ENCODE measurements around the gene PKN1. TPM values are rescaled to one million over a fixed set of nuclear protein-coding genes. Genes with fewer than 3 reads are reported as not detected.
A peak's percentile ranks its signal among the peaks of the same experiment; 100 is the strongest.
"Not testable (repeated sequence)": the region's sequence is repeated elsewhere in the genome, so short reads cannot be mapped to it uniquely, and the experiment has no call there.

PKN1 gene
- 94.8 and 98.6 TPM in 2 replicates for total RNA-seq (2014; rRNA removed; shearing (Covaris generic))

GRCh38 chr19:14432791-14433553, at the start of gene PKN1:
Gene PKN1, plus strand, starts transcription at chr19:14433306. Its CDS starts 216 bp downstream, at chr19:14433522.
- peak; percentile 49 for DNase-seq (ENCODE audit: low spot score)
- in situ Hi-C loops (cut with HindIII; ENCODE audit: low sequenced_read_pairs): no loop called here

GRCh38 chr19:14383661-14384555, 49.2 kb upstream of the PKN1 start:
- DNase-seq (ENCODE audit: low spot score): no peak
- in situ Hi-C loops (cut with HindIII; ENCODE audit: low sequenced_read_pairs): no loop called here

- DNase-seq (ENCODE audit: low spot score): no peak
- in situ Hi-C loops (cut with HindIII; ENCODE audit: low sequenced_read_pairs): no loop called here
Observed at GRCh38 chr19:14385492-14385891, 47.6 kb upstream of the PKN1 start.

GRCh38 chr19:14390548-14390947, 42.6 kb upstream of the PKN1 start:
- in situ Hi-C loops (cut with HindIII; ENCODE audit: low sequenced_read_pairs): no loop called here
- DNase-seq (ENCODE audit: low spot score): no peak

GRCh38 chr19:14391156-14391821, 41.8 kb upstream of the PKN1 start:
- DNase-seq (ENCODE audit: low spot score): no peak
- in situ Hi-C loops (cut with HindIII; ENCODE audit: low sequenced_read_pairs): no loop called here

GRCh38 chr19:14393329-14393728, 39.8 kb upstream of the PKN1 start:
- no peak for DNase-seq (ENCODE audit: low spot score)
- in situ Hi-C loops (cut with HindIII; ENCODE audit: low sequenced_read_pairs): no loop called here

GRCh38 chr19:14394167-14394566, 38.9 kb upstream of the PKN1 start:
- in situ Hi-C loops (cut with HindIII; ENCODE audit: low sequenced_read_pairs): no loop called here

GRCh38 chr19:14395262-14395661, 37.8 kb upstream of the PKN1 start:
- DNase-seq (ENCODE audit: low spot score): no peak
- in situ Hi-C loops (cut with HindIII; ENCODE audit: low sequenced_read_pairs): no loop called here

More at GRCh38 chr19:14394167-14394566, 38.9 kb upstream of the PKN1 start:
- DNase-seq (ENCODE audit: low spot score): no peak

GRCh38 chr19:14395710-14396336, 37.3 kb upstream of the PKN1 start:
- DNase-seq (ENCODE audit: low spot score): no peak
- in situ Hi-C loops (cut with HindIII; ENCODE audit: low sequenced_read_pairs): no loop called here

- DNase-seq (ENCODE audit: low spot score); in situ Hi-C loops (cut with HindIII; ENCODE audit: low sequenced_read_pairs): not testable (repeated sequence)
Observed at GRCh38 chr19:14396730-14397129, 36.4 kb upstream of the PKN1 start.

- in situ Hi-C loops (cut with HindIII; ENCODE audit: low sequenced_read_pairs); DNase-seq (ENCODE audit: low spot score): not testable (repeated sequence)
Observed at GRCh38 chr19:14397168-14397567, 35.9 kb upstream of the PKN1 start.

GRCh38 chr19:14400951-14401431, 32.1 kb upstream of the PKN1 start:
- no peak for DNase-seq (ENCODE audit: low spot score)
- in situ Hi-C loops (cut with HindIII; ENCODE audit: low sequenced_read_pairs): no loop called here

GRCh38 chr19:14401468-14402195, 31.5 kb upstream of the PKN1 start:
- in situ Hi-C loops (cut with HindIII; ENCODE audit: low sequenced_read_pairs): no loop called here
- no peak for DNase-seq (ENCODE audit: low spot score)

GRCh38 chr19:14402332-14403144, 30.6 kb upstream of the PKN1 start:
- DNase-seq (ENCODE audit: low spot score): no peak
- in situ Hi-C loops (cut with HindIII; ENCODE audit: low sequenced_read_pairs): no loop called here

- in situ Hi-C loops (cut with HindIII; ENCODE audit: low sequenced_read_pairs); DNase-seq (ENCODE audit: low spot score): not testable (repeated sequence)
Observed at GRCh38 chr19:14403145-14403930, 29.8 kb upstream of the PKN1 start.

GRCh38 chr19:14404312-14404711, 28.8 kb upstream of the PKN1 start:
- in situ Hi-C loops (cut with HindIII; ENCODE audit: low sequenced_read_pairs): no loop called here
- DNase-seq (ENCODE audit: low spot score): peak; percentile 62

- in situ Hi-C loops (cut with HindIII; ENCODE audit: low sequenced_read_pairs): no loop called here
- DNase-seq (ENCODE audit: low spot score): no peak
Observed at GRCh38 chr19:14405380-14405757, 27.7 kb upstream of the PKN1 start.
